GM13976 (cell line): Measurements from ENCODE around the gene SIGLEC5.

Experiments used
- DNase-seq: peaks from one replicate; pipeline ENCODE4 v3.0.0; 2012; ENCODE audit warnings: low spot score
- in situ Hi-C: fragments of 300-500 bp; cut with MboI; formaldehyde crosslinking; loops from one replicate; pipeline ENCODE4 v1.12.0; 2022; ENCODE audit warnings: low sequenced_read_pairs, mixed read lengths, inconsistent platforms; ENCODE audit not compliant: unreplicated experiment
- TF ChIP-seq, protein P1 (sequence below): IDR thresholded peaks from 2 replicates; pipeline ENCODE4 v1.5.1; 2012; ENCODE audit warnings: borderline replicate concordance, mild to moderate bottlenecking; ENCODE audit not compliant: insufficient read depth; ENCODE audit errors: extremely low read depth, missing control alignments, control extremely low read depth

The SIGLEC5 gene

DNA sequence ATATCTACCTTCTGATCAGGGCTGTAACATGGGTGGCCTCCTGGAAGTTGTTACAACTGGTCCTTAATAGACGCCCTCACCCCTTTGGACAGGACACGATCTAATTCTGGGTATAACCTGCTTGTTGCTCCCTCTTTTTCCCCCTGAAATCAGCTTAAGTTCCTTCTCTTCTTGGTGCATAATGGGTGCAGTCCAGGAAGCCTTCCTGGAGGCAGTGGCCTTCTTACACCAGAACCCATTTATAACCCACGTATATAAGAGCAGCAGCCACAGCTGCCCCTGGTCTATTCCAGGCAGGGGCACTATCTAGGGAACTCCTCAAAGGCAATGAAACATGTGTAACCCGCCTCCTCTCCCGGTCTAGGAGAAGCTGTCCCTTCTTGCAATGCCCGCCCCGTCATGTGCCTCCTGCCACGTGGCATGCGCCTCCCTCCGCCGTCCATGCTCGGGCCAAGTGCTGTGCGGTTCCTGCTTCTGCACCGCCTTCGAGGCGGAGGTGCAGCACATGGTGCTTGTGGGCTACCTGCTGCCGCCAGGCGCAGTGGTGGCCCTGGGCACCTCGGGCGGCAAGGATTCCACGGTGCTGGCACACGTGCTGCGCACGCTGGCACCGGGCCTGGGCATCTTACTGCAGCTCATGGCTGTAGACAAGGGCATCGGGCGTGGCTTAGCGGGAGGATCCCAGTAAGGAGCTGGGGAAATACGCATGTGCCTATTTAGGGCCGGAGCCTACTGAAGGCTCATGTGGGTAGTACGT, 31.9 kb downstream of the SIGLEC5 start:
- no peak for DNase-seq
- in situ Hi-C loops, result no loop called here

DNA sequence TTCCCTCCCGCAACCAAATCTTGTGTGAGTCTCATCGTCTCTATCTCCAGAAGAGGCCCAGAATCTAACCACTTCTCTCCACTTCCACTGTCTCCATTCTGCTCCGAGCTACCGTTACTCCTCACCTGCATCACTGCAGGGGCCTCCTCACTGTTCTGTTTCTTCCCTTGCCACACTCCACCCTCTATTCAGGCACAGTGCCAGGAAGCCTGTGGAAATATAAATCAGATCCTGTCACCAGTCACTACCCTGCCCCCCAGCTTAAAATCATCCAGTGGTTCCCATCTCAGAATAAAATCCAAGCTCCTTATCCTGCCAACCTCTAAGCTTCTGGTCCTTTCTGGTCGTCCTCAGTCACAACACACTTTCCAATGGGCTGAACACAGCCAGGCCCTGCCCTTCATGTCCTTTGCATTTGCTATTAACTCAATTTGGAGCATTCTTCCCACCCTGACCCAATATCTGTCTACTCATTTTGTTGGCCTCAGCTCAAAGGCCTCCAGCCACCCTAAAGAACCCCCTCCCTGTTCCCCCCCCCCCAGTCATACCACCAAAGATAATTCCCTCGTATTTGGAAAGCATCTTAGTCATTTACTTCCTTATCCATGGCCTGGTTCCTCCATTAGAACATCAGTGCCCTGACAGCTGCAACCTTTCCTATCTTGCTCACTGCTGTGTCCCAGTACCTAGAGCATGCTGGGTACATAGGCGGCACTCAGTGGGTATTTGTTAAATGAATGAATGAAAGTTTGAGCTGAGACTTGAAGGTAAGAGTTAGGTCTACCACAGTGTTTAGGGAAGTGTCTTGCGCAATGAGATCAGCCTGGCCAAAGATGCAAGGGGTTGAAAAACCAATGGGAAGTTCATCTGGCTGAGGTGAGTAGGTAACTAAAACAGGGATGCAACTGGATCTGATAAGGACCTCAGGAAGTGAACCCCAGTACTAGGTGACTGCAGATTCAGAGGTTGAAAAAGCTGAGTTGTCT, 34.7 kb downstream of the SIGLEC5 start:
- no peak for DNase-seq
- in situ Hi-C loops, result no loop called here
- TF ChIP-seq, protein P1, sequence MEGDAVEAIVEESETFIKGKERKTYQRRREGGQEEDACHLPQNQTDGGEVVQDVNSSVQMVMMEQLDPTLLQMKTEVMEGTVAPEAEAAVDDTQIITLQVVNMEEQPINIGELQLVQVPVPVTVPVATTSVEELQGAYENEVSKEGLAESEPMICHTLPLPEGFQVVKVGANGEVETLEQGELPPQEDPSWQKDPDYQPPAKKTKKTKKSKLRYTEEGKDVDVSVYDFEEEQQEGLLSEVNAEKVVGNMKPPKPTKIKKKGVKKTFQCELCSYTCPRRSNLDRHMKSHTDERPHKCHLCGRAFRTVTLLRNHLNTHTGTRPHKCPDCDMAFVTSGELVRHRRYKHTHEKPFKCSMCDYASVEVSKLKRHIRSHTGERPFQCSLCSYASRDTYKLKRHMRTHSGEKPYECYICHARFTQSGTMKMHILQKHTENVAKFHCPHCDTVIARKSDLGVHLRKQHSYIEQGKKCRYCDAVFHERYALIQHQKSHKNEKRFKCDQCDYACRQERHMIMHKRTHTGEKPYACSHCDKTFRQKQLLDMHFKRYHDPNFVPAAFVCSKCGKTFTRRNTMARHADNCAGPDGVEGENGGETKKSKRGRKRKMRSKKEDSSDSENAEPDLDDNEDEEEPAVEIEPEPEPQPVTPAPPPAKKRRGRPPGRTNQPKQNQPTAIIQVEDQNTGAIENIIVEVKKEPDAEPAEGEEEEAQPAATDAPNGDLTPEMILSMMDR, result no peak

More for the DNA sequence above, 31.9 kb downstream of the SIGLEC5 start:
- TF ChIP-seq, protein P1, result no peak

DNA sequence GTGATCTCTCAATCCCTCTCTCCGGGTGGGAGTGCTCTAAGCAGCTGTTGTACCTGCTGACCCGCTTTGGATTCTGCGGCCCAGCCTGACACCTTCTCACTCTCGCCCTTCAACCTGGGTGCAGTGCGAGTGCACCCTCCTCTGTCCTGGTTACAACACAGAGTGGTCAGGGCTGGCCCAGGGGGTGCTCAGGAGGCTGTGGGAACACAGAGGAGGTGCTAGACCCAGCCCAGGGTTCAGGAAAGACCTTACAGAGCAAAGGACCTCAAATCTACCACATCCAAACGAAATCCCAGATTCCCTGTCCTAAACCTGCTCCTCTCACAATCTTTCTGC, 35.5 kb downstream of the SIGLEC5 start:
- TF ChIP-seq, protein P1, result no peak
- no peak for DNase-seq
- in situ Hi-C loops, result no loop called here

DNA sequence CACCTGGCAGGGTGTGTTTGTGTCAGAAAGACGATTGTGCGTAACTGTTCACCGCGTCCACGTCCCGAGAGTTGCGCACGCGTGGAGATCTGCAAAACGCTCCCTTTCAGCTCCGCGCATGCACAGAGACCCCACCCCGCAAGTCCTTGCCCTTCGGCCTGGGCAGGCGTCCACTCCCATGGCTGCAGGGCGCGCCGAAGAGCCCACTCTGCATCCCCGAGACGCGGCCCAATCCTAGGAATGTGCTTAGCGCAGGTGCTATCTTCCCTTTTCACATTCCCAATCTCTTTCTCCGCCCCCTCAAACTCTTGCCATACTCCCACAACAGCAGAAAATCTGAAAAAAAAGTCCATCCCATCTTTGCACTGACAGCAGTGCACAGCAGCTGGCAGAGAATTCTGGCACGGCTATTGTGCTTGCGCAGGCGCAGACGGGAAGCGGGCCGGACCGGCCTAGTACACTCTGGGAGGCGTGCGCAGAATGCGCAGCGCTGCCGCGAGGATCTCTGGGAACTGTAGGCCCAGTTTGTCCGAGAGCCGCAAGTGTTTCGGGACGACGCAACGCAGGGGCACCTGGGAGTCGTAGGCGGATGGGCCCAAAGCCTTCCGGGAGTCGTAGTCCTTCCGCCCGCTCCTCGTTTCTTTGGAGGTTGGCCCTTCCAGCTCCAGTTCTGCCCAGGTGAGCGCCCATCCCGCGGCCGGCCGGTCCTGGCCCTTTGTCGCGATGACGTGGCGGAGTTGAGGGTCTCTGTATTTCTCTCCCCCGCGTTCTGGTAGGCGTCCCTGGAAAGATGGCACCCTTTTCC, 36.0 kb downstream of the SIGLEC5 start:
- TF ChIP-seq, protein P1, result no peak
- in situ Hi-C loops, result no loop called here
- peak; percentile 98 for DNase-seq

DNA sequence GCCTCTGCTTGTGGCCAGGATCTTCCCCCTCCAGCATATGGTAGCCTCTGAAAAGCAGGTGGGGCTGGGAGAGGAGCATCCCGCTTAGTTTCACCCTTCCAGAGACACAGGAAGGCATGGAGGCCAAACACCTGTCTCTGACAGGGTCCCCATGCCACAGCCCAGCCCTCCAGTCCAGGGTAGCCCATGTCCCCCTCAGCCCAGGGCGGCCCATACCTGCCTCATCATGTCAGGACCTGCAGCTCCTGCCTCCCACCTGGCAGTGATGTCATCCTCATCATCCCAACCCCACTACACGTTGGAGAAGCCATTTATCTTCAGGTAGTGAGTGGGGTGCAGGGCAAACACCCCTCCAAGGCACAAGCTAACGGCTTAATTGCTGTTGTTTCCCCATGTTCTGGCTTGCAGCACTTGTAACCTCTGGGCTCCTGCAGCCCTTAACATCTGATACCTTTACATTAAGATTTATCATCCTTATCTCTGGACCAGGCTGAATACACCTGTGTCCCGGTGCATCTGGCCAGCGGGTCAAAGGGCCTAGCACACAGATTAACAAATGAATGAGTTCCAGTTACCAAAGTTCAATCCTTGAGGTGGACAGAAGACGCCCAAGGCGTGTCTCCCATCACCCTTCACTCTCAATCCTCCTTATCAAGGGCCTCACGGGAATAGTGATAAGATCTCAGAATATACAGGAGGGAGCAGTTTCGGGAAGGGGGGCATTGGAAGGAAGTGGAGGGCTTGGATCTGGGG, 36.9 kb downstream of the SIGLEC5 start:
- in situ Hi-C loops, result no loop called here
- TF ChIP-seq, protein P1, result no peak
- DNase-seq, result no peak

DNA sequence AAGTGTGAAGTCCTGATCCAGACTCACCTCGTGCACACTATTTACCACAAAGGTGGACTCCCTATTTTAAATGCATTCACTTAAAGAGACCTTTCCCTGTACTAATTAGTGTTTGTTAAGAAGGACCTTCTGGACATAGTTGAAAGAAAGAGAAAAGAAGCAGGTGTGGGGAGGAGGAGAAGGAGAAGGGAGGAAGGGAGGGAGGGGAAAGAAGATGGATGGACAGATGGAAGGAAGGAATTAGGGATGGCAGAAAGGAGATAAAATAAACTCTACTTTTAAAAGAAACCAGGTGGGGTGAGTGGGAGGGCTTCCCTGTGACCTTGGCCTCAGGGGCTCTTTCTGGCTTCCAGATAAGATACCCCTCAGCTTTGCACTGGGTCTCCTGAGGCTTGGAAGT, 37.7 kb downstream of the SIGLEC5 start:
- TF ChIP-seq, protein P1, result no peak
- in situ Hi-C loops, result no loop called here
- no peak for DNase-seq
